ENCODE results near the gene TC2N. TPM values are rescaled to one million over a fixed set of nuclear protein-coding genes. Genes with fewer than 3 reads are reported as not detected.

Gene TC2N
- total RNA-seq, 1 experiment from 2014 or later = 16.4 TPM

GRCh38 chr14:91830777-91831176, 36.6 kb downstream of the TC2N start:
- Histone ChIP-seq H4K20me1 (ENCODE audit: control insufficient read depth, insufficient read depth, insufficient read length) (no peaks in the 10 kb centered on the region), H2BK15ac (ENCODE audit: low read depth, low read length) (no peak overlapping the region), H2BK20ac (ENCODE audit: low read depth, low read length, poor library complexity, severe bottlenecking) (no peak overlapping the region), H2BK12ac (ENCODE audit: insufficient read length, low read depth, low read length) (no peak overlapping the region), H4K5ac (ENCODE audit: insufficient read length, low read depth, low read length) (no peak overlapping the region), H2AFZ (ENCODE audit: low read length) (no peak overlapping the region), H3K27ac (ENCODE audit: insufficient read length, low read depth, low read length) (no peak overlapping the region), H3T11ph (ENCODE audit: low read length) (no peak overlapping the region), H3K9me3 (ENCODE audit: control insufficient read depth, low read depth, low read length) (no peaks in the 10 kb centered on the region), H3K14ac (ENCODE audit: insufficient read depth, low read length) (no peak overlapping the region), H3K79me2 (ENCODE audit: insufficient read depth, low read length) (no peaks in the 10 kb centered on the region; the same call in 1 of the 2 replicates), H2BK5ac (ENCODE audit: insufficient read length, low read length) (no peak overlapping the region), H3K18ac (ENCODE audit: insufficient read length, low read depth, low read length) (no peak overlapping the region), H3K4me2 (ENCODE audit: insufficient read depth, insufficient read length, low read length) (peak overlapping the region; percentile 47), H3K79me1 (ENCODE audit: insufficient read depth, low read depth, low read length, poor library complexity, severe bottlenecking) (peaks cover 2% of the 10 kb centered on the region), H2BK120ac (ENCODE audit: low read depth, low read length, poor library complexity, severe bottlenecking) (no peak overlapping the region), H3K23ac (ENCODE audit: insufficient read length, low read depth, low read length) (no peak overlapping the region), H2AK5ac (ENCODE audit: insufficient read length, low read length) (no peak overlapping the region), H3K23me2 (ENCODE audit: insufficient read length, low read depth, low read length, poor library complexity, severe bottlenecking) (peaks cover 3% of the 10 kb centered on the region), H3K56ac (ENCODE audit: insufficient read length, low read depth, low read length) (no peak overlapping the region), H3K4ac (ENCODE audit: low read depth, low read length) (no peak overlapping the region), H4K91ac (ENCODE audit: insufficient read length, low read depth, low read length) (no peak overlapping the region), H3K27me3 (ENCODE audit: insufficient read depth, low read length) (no peaks in the 10 kb centered on the region), H3K4me1 (ENCODE audit: insufficient read depth, low read length) (peaks cover 2% of the 10 kb centered on the region; the same call in 1 of the 2 replicates), H3K9ac (ENCODE audit: extremely low read depth, insufficient read length, low read length) (no peak overlapping the region), H4K8ac (replicated peaks; ENCODE audit: insufficient read length, low read depth, low read length) (no peak overlapping the region)
- DNase-seq = peak; percentile 56
- WGBS (ENCODE audit: extremely low coverage, insufficient read length, low lambda C conversion rate) = no CpG with 5 or more reads among the region's 3 CpGs
- peaks cover 6% of the 10 kb centered on the region; the same call in 1 of the 2 replicates for H3K27me3 Mint-ChIP-seq (ENCODE audit: low read depth)
- peaks cover 2 to 14% (median 4%) of the 10 kb centered on the region in 3 experiments; a peak in 5 of 7 replicates for H3K36me3 Mint-ChIP-seq (ENCODE audit: insufficient read depth in 1 of 3, low read depth in 3 of 3)
- H3K4me3 Mint-ChIP-seq = peak overlapping the region; percentile 42 to 71
- H3K9me3 Mint-ChIP-seq = peaks cover 7 to 10% of the 10 kb centered on the region in 2 experiments; a peak in 4 of 5 replicates
- no peak for TF ChIP-seq CTCF (conservative IDR thresholded peaks at IDR 0.05)
- peaks cover 49 to 53% of the 10 kb centered on the region in 2 experiments for H3K4me1 Mint-ChIP-seq
- peak overlapping the region; percentile 95 to 99 (median 97) for H3K27ac Mint-ChIP-seq
